HCT116 (cell line): ENCODE data around the gene CA12. TPM values are rescaled to one million over a fixed set of nuclear protein-coding genes. Genes with fewer than 3 reads are reported as not detected.

Source experiments
- ATAC-seq: fragments of 200-7000 bp; cut with Tn5 transposase; 2 replicates; pipeline ENCODE4 v1.9.1; 2020; ENCODE audit warnings: mild to moderate bottlenecking, moderate library complexity
- BruUV-seq: library from RNA; stranded (reverse); fragments of 400-500 nt; replicated peaks from 2 replicates; lab custom pipeline; 2021; lab: Mats Ljungman, UMichigan
- CTCF ChIA-PET: fragments of 300-600 bp; sonication (Branson Sonifier 250); formaldehyde crosslinking; loops from one replicate; lab custom pipeline; 2021; ENCODE audit warnings: antibody characterized with exemption; lab: Charles Lee
- POLR2A ChIA-PET: fragments of 300-600, 350-600 bp; sonication (Branson Sonifier 250); formaldehyde crosslinking; loops from one replicate; lab custom pipeline; 2021; ENCODE audit warnings: antibody characterized with exemption; lab: Charles Lee
- RAD21 ChIA-PET, 2 experiments: fragments of 300-600 bp; sonication (Branson Sonifier 250); formaldehyde crosslinking; loops; one replicate each; lab custom pipeline; 2023; ENCODE audit warnings: low total read pairs in 2 of 2; ENCODE audit not compliant: uncharacterized antibody in 2 of 2, unreplicated experiment in 2 of 2, low non-redundant PET in 1 of 2; lab: Charles Lee
- DNase-seq: peaks from one replicate; pipeline ENCODE4 v3.0.0-alpha.2; 2010; ENCODE audit warnings: low read depth, low spot score
- H2AFZ ChIP-seq: fragments of 200-600 bp; shearing (Covaris generic), sonication (generic); 2 replicates; pipeline ENCODE4 v1.6.1; 2017; ENCODE audit warnings: low read depth, mixed run types, mixed read lengths, antibody characterized with exemption, low read length; ENCODE audit not compliant: poor library complexity, severe bottlenecking
- H3K27ac ChIP-seq: 2 replicates; pipeline ENCODE4 v1.5.1; 2012; ENCODE audit warnings: low read depth, low read length
- H3K27me3 ChIP-seq: fragments of 200-600 bp; sonication (generic); 2 replicates; pipeline ENCODE4 v1.6.1; 2016; ENCODE audit warnings: mixed run types, low read length, mixed read lengths; ENCODE audit not compliant: insufficient read depth
- H3K36me3 ChIP-seq, 2 experiments: fragments of 200-500 bp in 1 of 2; fragments of 200-600 bp in 1 of 2; sonication (Bioruptor generic) in 1 of 2; sonication (generic) in 1 of 2; 2 replicates each; pipeline versions ENCODE4 v1.5.1 to v1.6.1; 2014 to 2016; ENCODE audit warnings: low read length in 2 of 2, inconsistent platforms in 1 of 2, mixed read lengths in 1 of 2, mixed run types in 1 of 2; ENCODE audit not compliant: insufficient read depth in 2 of 2, control insufficient read depth in 1 of 2
- H3K4me1 ChIP-seq, 2 experiments: fragments of 200-600 bp in 1 of 2; sonication (generic) in 1 of 2; 2 replicates each; pipeline versions ENCODE4 v1.5.1 to v1.6.1; 2012 to 2017; ENCODE audit warnings: low read length in 2 of 2, inconsistent platforms in 1 of 2, mild to moderate bottlenecking in 1 of 2, mixed read lengths in 1 of 2, mixed run types in 1 of 2, moderate library complexity in 1 of 2; ENCODE audit not compliant: insufficient read depth in 2 of 2, control insufficient read depth in 1 of 2
- H3K4me2 ChIP-seq: fragments of 200-600 bp; sonication (generic); 2 replicates; pipeline ENCODE4 v1.6.1; 2017; ENCODE audit warnings: mixed run types, low read length, mixed read lengths
- H3K4me3 ChIP-seq, 2 experiments: fragments of 200-600 bp in 1 of 2; sonication (generic) in 1 of 2; replicated peaks in 1 of 2; 2 replicates each; pipeline ENCODE4 v1.5.1; 2011 to 2016; ENCODE audit warnings: low read length in 2 of 2, control low read depth in 1 of 2, low read depth in 1 of 2, mild to moderate bottlenecking in 1 of 2, mixed read lengths in 1 of 2, mixed run types in 1 of 2
- H3K79me2 ChIP-seq: fragments of 200-600 bp; sonication (generic); 2 replicates; pipeline ENCODE4 v1.6.1; 2017; ENCODE audit warnings: mild to moderate bottlenecking, mixed run types, low read length, moderate library complexity, mixed read lengths; ENCODE audit not compliant: insufficient read depth
- H3K9ac ChIP-seq: fragments of 200-600 bp; sonication (generic); 2 replicates; pipeline ENCODE4 v1.6.1; 2016; ENCODE audit warnings: low read length, mixed read lengths
- H3K9me2 ChIP-seq: fragments of 200-600 bp; sonication (generic), shearing (Covaris generic); 2 replicates; pipeline ENCODE4 v1.6.1; 2017; ENCODE audit warnings: mixed run types, mild to moderate bottlenecking, moderate library complexity; ENCODE audit not compliant: insufficient read depth
- H3K9me3 ChIP-seq, 2 experiments: fragments of 200-500 bp in 1 of 2; fragments of 200-600 bp in 1 of 2; sonication (Bioruptor generic) in 1 of 2; sonication (generic) in 1 of 2; 2 replicates each; pipeline ENCODE4 v1.6.1; 2014 to 2017; ENCODE audit warnings: low read length in 2 of 2, mixed read lengths in 2 of 2, inconsistent platforms in 1 of 2, low read depth in 1 of 2, mild to moderate bottlenecking in 1 of 2, mixed run types in 1 of 2, moderate library complexity in 1 of 2; ENCODE audit not compliant: control insufficient read depth in 1 of 2, insufficient read depth in 1 of 2
- H4K20me1 ChIP-seq: fragments of 200-600 bp; sonication (generic), shearing (Covaris generic); 2 replicates; pipeline ENCODE4 v1.6.1; 2017; ENCODE audit warnings: mixed run types, mild to moderate bottlenecking, moderate library complexity; ENCODE audit not compliant: insufficient read depth
- CBX3 ChIP-seq: IDR thresholded peaks from 2 replicates; pipeline ENCODE4 v1.6.1; 2012; ENCODE audit warnings: low read depth
- CEBPB ChIP-seq: IDR thresholded peaks from 2 replicates; pipeline ENCODE4 v1.6.1; 2012; ENCODE audit warnings: low read depth
- EGR1 ChIP-seq: IDR thresholded peaks from 2 replicates; pipeline ENCODE4 v1.6.1; 2012; ENCODE audit warnings: low read depth
- ELF1 ChIP-seq: IDR thresholded peaks from 2 replicates; pipeline ENCODE4 v1.6.1; 2012; ENCODE audit warnings: low read depth, borderline replicate concordance
- EZH2 ChIP-seq: fragments of 200-600 bp; sonication (generic); IDR thresholded peaks from 2 replicates; pipeline ENCODE4 v1.6.1; 2017; ENCODE audit warnings: antibody characterized with exemption, mixed run types
- EZH2phosphoT487 ChIP-seq: fragments of 200-600 bp; IDR thresholded peaks from 2 replicates; pipeline ENCODE4 v1.6.1; 2018; ENCODE audit warnings: antibody characterized with exemption, borderline replicate concordance
- FOSL1 ChIP-seq: IDR thresholded peaks from 2 replicates; pipeline ENCODE4 v1.6.1; 2012; ENCODE audit warnings: low read depth
- JUND ChIP-seq: IDR thresholded peaks from 2 replicates; pipeline ENCODE4 v1.6.1; 2012
- POLR2A ChIP-seq: IDR thresholded peaks from 2 replicates; pipeline ENCODE4 v1.7.0; 2011; ENCODE audit warnings: borderline replicate concordance; ENCODE audit not compliant: insufficient read depth, insufficient read length; ENCODE audit errors: extremely low read depth
- POLR2AphosphoS5 ChIP-seq: IDR thresholded peaks from 2 replicates; pipeline ENCODE4 v1.6.1; 2011; ENCODE audit warnings: mild to moderate bottlenecking, low read depth, low read length, moderate library complexity
- RAD21 ChIP-seq: IDR thresholded peaks from 2 replicates; pipeline ENCODE4 v1.6.1; 2012; ENCODE audit warnings: low read depth, mild to moderate bottlenecking
- TCF7L2 ChIP-seq: IDR thresholded peaks from 2 replicates; pipeline ENCODE4 v1.7.0; 2011; ENCODE audit warnings: borderline replicate concordance, inconsistent platforms; ENCODE audit not compliant: insufficient read depth, insufficient read length; ENCODE audit errors: extremely low read depth
- YY1 ChIP-seq: IDR thresholded peaks from 2 replicates; pipeline ENCODE4 v1.6.1; 2011; ENCODE audit warnings: low read length, low read depth, moderate library complexity, mild to moderate bottlenecking; ENCODE audit not compliant: insufficient replicate concordance; ENCODE audit errors: extremely low read depth
- ZNF274 ChIP-seq: fragments of 200-500 bp; sonication (Bioruptor generic); IDR thresholded peaks from 2 replicates; pipeline ENCODE4 v1.6.1; 2014; ENCODE audit warnings: mild to moderate bottlenecking, low read depth, low read length, inconsistent platforms
- intact Hi-C: fragments of 100-400 bp; cut with micrococcal nuclease; formaldehyde crosslinking; loops from 2 replicates; pipeline ENCODE4 v1.10.0; 2022
- total RNA-seq: library from RNA; stranded (reverse); gene quantifications from one replicate; pipeline ENCODE4 v1.2.1, GENCODE V29; 2021; ENCODE audit not compliant: unreplicated experiment
- TF ChIP-seq, protein P1 (sequence below), 3 experiments: fragments of 200-600 bp in 1 of 3; sonication (generic) in 1 of 3; IDR thresholded peaks in 2 of 3; conservative IDR thresholded peaks in 1 of 3; 2 replicates each; pipeline ENCODE4 v1.5.1; 2012 to 2017; ENCODE audit warnings: low read depth in 2 of 3, low read length in 2 of 3, antibody characterized with exemption in 1 of 3, borderline replicate concordance in 1 of 3, control low read depth in 1 of 3, mild to moderate bottlenecking in 1 of 3, mixed read lengths in 1 of 3, mixed run types in 1 of 3, moderate library complexity in 1 of 3; ENCODE audit not compliant: insufficient read depth in 1 of 3
- TF ChIP-seq, protein P2 (sequence below): IDR thresholded peaks from 2 replicates; pipeline ENCODE4 v1.6.1; 2012; ENCODE audit warnings: low read depth
- TF ChIP-seq, protein P3 (sequence below): IDR thresholded peaks from 2 replicates; pipeline ENCODE4 v1.6.1; 2012
- TF ChIP-seq, protein P4 (sequence below): IDR thresholded peaks from 2 replicates; pipeline ENCODE4 v1.6.1; 2012

The CA12 gene
- total RNA-seq, 1 experiment from 2014 or later: 1.8 TPM

DNA sequence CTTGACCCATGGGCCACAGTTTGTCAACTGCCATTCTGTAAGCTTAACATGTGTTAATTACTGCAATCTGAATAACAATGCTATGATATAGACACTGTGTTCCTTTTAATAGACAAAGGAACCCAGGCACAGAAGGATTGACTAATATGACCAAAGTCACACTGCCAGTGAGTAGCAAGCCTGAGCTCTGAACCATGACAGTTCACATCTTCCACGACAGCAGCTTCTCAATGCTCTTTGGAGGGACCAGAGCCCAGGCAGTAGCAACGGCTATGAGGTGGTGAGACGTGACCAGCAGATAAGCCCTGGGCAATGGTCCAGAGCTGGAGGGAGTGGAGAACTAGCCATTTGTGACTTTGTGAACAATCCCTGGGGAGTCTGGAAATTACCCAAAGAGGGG lies 19.4 kb downstream of the CA12 start:
- CTCF ChIA-PET: no interaction called here
- intact Hi-C loops: no loop called here
- ATAC-seq (no peak), DNase-seq (no peak)
- no peak overlapping the region for H3K4me3 ChIP-seq
- no peaks in the 10 kb centered on the region for H3K27me3 ChIP-seq
- no peaks in the 10 kb centered on the region for H3K4me1 ChIP-seq
- H4K20me1 ChIP-seq: no peaks in the 10 kb centered on the region
- no peak overlapping the region for H3K4me2 ChIP-seq
- no TSS peak for BruUV-seq
- no peak overlapping the region for H2AFZ ChIP-seq
- H3K27ac ChIP-seq: no peak overlapping the region
- H3K36me3 ChIP-seq: no peaks in the 10 kb centered on the region
- no peaks in the 10 kb centered on the region for H3K9me2 ChIP-seq
- TF ChIP-seq POLR2AphosphoS5: no peak
- TF ChIP-seq, protein P1, sequence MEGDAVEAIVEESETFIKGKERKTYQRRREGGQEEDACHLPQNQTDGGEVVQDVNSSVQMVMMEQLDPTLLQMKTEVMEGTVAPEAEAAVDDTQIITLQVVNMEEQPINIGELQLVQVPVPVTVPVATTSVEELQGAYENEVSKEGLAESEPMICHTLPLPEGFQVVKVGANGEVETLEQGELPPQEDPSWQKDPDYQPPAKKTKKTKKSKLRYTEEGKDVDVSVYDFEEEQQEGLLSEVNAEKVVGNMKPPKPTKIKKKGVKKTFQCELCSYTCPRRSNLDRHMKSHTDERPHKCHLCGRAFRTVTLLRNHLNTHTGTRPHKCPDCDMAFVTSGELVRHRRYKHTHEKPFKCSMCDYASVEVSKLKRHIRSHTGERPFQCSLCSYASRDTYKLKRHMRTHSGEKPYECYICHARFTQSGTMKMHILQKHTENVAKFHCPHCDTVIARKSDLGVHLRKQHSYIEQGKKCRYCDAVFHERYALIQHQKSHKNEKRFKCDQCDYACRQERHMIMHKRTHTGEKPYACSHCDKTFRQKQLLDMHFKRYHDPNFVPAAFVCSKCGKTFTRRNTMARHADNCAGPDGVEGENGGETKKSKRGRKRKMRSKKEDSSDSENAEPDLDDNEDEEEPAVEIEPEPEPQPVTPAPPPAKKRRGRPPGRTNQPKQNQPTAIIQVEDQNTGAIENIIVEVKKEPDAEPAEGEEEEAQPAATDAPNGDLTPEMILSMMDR (IDR thresholded peaks at IDR 0.05 in 2 of 3, conservative IDR thresholded peaks at IDR 0.05 in 1 of 3; ENCODE audit: borderline replicate concordance in 1 of 3, insufficient read depth in 1 of 3, low read depth in 2 of 3, low read length in 2 of 3): no peak
- no peak for TF ChIP-seq JUND
- no peak for TF ChIP-seq ELF1
- no peak for TF ChIP-seq FOSL1
- TF ChIP-seq TCF7L2: no peak
- TF ChIP-seq RAD21: no peak
- no peak for TF ChIP-seq CBX3
- TF ChIP-seq ZNF274: no peak
- TF ChIP-seq, protein P2, sequence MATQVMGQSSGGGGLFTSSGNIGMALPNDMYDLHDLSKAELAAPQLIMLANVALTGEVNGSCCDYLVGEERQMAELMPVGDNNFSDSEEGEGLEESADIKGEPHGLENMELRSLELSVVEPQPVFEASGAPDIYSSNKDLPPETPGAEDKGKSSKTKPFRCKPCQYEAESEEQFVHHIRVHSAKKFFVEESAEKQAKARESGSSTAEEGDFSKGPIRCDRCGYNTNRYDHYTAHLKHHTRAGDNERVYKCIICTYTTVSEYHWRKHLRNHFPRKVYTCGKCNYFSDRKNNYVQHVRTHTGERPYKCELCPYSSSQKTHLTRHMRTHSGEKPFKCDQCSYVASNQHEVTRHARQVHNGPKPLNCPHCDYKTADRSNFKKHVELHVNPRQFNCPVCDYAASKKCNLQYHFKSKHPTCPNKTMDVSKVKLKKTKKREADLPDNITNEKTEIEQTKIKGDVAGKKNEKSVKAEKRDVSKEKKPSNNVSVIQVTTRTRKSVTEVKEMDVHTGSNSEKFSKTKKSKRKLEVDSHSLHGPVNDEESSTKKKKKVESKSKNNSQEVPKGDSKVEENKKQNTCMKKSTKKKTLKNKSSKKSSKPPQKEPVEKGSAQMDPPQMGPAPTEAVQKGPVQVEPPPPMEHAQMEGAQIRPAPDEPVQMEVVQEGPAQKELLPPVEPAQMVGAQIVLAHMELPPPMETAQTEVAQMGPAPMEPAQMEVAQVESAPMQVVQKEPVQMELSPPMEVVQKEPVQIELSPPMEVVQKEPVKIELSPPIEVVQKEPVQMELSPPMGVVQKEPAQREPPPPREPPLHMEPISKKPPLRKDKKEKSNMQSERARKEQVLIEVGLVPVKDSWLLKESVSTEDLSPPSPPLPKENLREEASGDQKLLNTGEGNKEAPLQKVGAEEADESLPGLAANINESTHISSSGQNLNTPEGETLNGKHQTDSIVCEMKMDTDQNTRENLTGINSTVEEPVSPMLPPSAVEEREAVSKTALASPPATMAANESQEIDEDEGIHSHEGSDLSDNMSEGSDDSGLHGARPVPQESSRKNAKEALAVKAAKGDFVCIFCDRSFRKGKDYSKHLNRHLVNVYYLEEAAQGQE: no peak
- TF ChIP-seq, protein P3, sequence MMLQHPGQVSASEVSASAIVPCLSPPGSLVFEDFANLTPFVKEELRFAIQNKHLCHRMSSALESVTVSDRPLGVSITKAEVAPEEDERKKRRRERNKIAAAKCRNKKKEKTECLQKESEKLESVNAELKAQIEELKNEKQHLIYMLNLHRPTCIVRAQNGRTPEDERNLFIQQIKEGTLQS: no peak
- TF ChIP-seq EGR1: no peak
- TF ChIP-seq, protein P4, sequence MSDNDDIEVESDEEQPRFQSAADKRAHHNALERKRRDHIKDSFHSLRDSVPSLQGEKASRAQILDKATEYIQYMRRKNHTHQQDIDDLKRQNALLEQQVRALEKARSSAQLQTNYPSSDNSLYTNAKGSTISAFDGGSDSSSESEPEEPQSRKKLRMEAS: no peak
- no peak for TF ChIP-seq YY1
- no peak for TF ChIP-seq CEBPB
- TF ChIP-seq EZH2: no peak
- TF ChIP-seq POLR2A: no peak
- TF ChIP-seq EZH2phosphoT487: no peak
- POLR2A ChIA-PET: no interaction called here
- RAD21 ChIA-PET: no interaction called here
- no peak overlapping the region for H3K9ac ChIP-seq
- no peaks in the 10 kb centered on the region for H3K79me2 ChIP-seq
- no peaks in the 10 kb centered on the region for H3K9me3 ChIP-seq
